A673 (cell line): Measurements from ENCODE around the gene TECPR2. TPM values are rescaled to one million over a fixed set of nuclear protein-coding genes. Genes with fewer than 3 reads are reported as not detected.

ENCODE experiments used
- BruUV-seq: library from RNA; stranded (reverse); fragments of 400-500 nt; replicated peaks from 2 replicates; lab custom pipeline; 2021; lab: Mats Ljungman, UMichigan
- CTCF ChIA-PET: fragments of 300-600 bp; sonication (Branson Sonifier 250); formaldehyde crosslinking; loops from one replicate; lab custom pipeline; 2022; ENCODE audit warnings: antibody characterized with exemption; lab: Charles Lee
- POLR2A ChIA-PET: fragments of 300-600 bp; sonication (Branson Sonifier 250); formaldehyde crosslinking; loops from one replicate; lab custom pipeline; 2022; ENCODE audit warnings: antibody characterized with exemption; ENCODE audit not compliant: low non-redundant PET; lab: Charles Lee
- DNase-seq: peaks from one replicate; pipeline ENCODE4 v3.0.0-alpha.2; 2015; ENCODE audit warnings: low spot score
- H3K27ac ChIP-seq: fragments of 200-600 bp; sonication (generic); 2 replicates; pipeline ENCODE4 v1.5.1; 2016; ENCODE audit warnings: mixed run types, low read depth, mild to moderate bottlenecking, mixed read lengths, antibody characterized with exemption, low read length; ENCODE audit not compliant: poor library complexity, severe bottlenecking
- H3K27me3 ChIP-seq: fragments of 200-600 bp; sonication (generic); replicated peaks from 2 replicates; pipeline ENCODE4 v1.6.1; 2017; ENCODE audit warnings: mixed run types, low read depth, mild to moderate bottlenecking, mixed read lengths, antibody characterized with exemption, low read length; ENCODE audit not compliant: insufficient read depth, poor library complexity
- H3K36me3 ChIP-seq: fragments of 200-600 bp; sonication (generic); 2 replicates; pipeline ENCODE4 v1.6.1; 2016; ENCODE audit warnings: mixed run types, mild to moderate bottlenecking, mixed read lengths, antibody characterized with exemption, low read length; ENCODE audit not compliant: insufficient read depth, poor library complexity, severe bottlenecking
- H3K4me1 ChIP-seq: fragments of 200-600 bp; sonication (generic); 2 replicates; pipeline ENCODE4 v1.6.1; 2017; ENCODE audit warnings: mixed run types, mild to moderate bottlenecking, mixed read lengths, antibody characterized with exemption, low read length; ENCODE audit not compliant: insufficient read depth, poor library complexity, severe bottlenecking
- H3K4me3 ChIP-seq: fragments of 200-600 bp; sonication (generic); 2 replicates; pipeline ENCODE4 v1.5.1; 2016; ENCODE audit warnings: low read depth, mixed run types, mild to moderate bottlenecking, mixed read lengths, low read length; ENCODE audit not compliant: poor library complexity, severe bottlenecking
- H3K9me3 ChIP-seq: fragments of 200-600 bp; sonication (generic); 2 replicates; pipeline ENCODE4 v1.6.1; 2016; ENCODE audit warnings: mixed run types, low read depth, mild to moderate bottlenecking, mixed read lengths, antibody characterized with exemption, low read length; ENCODE audit not compliant: poor library complexity, severe bottlenecking
- CTCF ChIP-seq: fragments of 300-800, 200-600 bp; sonication (generic); conservative IDR thresholded peaks from 2 replicates; pipeline ENCODE4 v1.5.1; 2017; ENCODE audit warnings: low read depth, mild to moderate bottlenecking, antibody characterized with exemption, low read length, moderate library complexity, mixed read lengths
- EZH2 ChIP-seq: fragments of 200-600 bp; sonication (generic); IDR thresholded peaks from 2 replicates; pipeline ENCODE4 v1.6.1; 2017; ENCODE audit warnings: borderline replicate concordance, low read depth, mild to moderate bottlenecking, mixed read lengths, antibody characterized with exemption, low read length; ENCODE audit not compliant: poor library complexity, severe bottlenecking
- intact Hi-C: fragments of 100-400 bp; cut with micrococcal nuclease; formaldehyde crosslinking; loops from one replicate; pipeline ENCODE4 v1.10.0; 2022; ENCODE audit not compliant: unreplicated experiment
- total RNA-seq: library from RNA; stranded (reverse); gene quantifications from 2 replicates; pipeline ENCODE4 v1.2.3, GENCODE V29; 2021

Gene TECPR2
- total RNA-seq, 1 experiment from 2014 or later = 22.1 TPM

- peak; percentile 11 for DNase-seq
- TF ChIP-seq CTCF = no peak
- no peak for TF ChIP-seq EZH2
Observed at GRCh38 chr14:102363182-102363943, 622 bp downstream of the TECPR2 start.

GRCh38 chr14:102370305-102370809 lies 7.6 kb downstream of the TECPR2 start:
- TF ChIP-seq EZH2 (no peak), CTCF (no peak)
- ChIA-PET POLR2A (interaction anchor here (0.7 kb wide), 1 partner anchor 34 kb away, joined by 4 read pairs; no protein-coding TSS in a partner anchor), CTCF (no interaction called here)
- intact Hi-C loops = no loop called here
- Histone ChIP-seq H3K27ac (no peak overlapping the region), H3K4me1 (no peaks in the 10 kb centered on the region), H3K36me3 (no peaks in the 10 kb centered on the region), H3K9me3 (no peaks in the 10 kb centered on the region), H3K27me3 (no peaks in the 10 kb centered on the region), H3K4me3 (no peak overlapping the region)
- no peak for DNase-seq
- BruUV-seq = no TSS peak

More at GRCh38 chr14:102363182-102363943, 622 bp downstream of the TECPR2 start:
- no TSS peak for BruUV-seq
- CTCF ChIA-PET = no interaction called here
- POLR2A ChIA-PET = interaction anchor here (0.6 kb wide), 1 partner anchor 386 kb away, joined by 7 read pairs; no protein-coding TSS in a partner anchor
- Histone ChIP-seq H3K27me3 (no peaks in the 10 kb centered on the region), H3K36me3 (no peaks in the 10 kb centered on the region), H3K27ac (peak overlapping the region; percentile 88), H3K4me3 (peak overlapping the region; percentile 86), H3K9me3 (no peaks in the 10 kb centered on the region), H3K4me1 (peaks cover 10% of the 10 kb centered on the region)
- intact Hi-C loops = no loop called here

- no peak overlapping the region for H3K27ac ChIP-seq
- no peak for DNase-seq
- CTCF ChIA-PET = no interaction called here
- POLR2A ChIA-PET = no interaction called here
- H3K4me1 ChIP-seq = no peaks in the 10 kb centered on the region
- no TSS peak for BruUV-seq
- intact Hi-C loops = no loop called here
- no peak overlapping the region for H3K4me3 ChIP-seq
- TF ChIP-seq EZH2 = no peak
- no peak for TF ChIP-seq CTCF
- H3K9me3 ChIP-seq = no peaks in the 10 kb centered on the region
- no peaks in the 10 kb centered on the region for H3K27me3 ChIP-seq
- no peaks in the 10 kb centered on the region for H3K36me3 ChIP-seq
Observed at GRCh38 chr14:102371361-102371760, 8.6 kb downstream of the TECPR2 start.
